ENCODE measurements around the gene MYO5B. TPM values are rescaled to one million over a fixed set of nuclear protein-coding genes. Genes with fewer than 3 reads are reported as not detected.

MYO5B gene
- total RNA-seq, 4 donors from 2014 or later: 2.0 to 13.9 (median 5.3) TPM

DNA sequence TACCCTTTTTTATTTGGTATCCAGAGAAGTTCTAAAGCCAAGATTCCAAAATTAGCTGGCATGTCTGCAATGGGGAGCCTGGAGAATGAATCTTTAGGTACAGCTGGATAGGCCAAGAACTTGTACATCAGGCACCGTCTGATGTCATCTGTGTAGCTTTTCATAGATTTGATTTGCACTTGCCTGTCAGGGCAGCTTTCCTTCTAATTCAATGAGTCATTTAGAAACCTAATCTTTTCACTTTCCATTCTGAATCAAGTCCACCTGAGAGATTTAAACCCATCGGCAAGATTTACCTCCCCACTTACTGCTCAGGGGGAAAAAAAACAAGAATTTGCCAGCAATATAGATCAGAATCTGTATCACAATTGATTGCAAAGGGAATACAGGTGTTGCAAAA lies 320.7 kb downstream of the MYO5B start:
- TF ChIP-seq EP300 (IDR thresholded peaks at IDR 0.05) (no peak), POLR2A (IDR thresholded peaks at IDR 0.05; ENCODE audit: low read depth) (no peak), POLR2AphosphoS5 (IDR thresholded peaks at IDR 0.05) (no peak)
- TF ChIP-seq, protein P1, sequence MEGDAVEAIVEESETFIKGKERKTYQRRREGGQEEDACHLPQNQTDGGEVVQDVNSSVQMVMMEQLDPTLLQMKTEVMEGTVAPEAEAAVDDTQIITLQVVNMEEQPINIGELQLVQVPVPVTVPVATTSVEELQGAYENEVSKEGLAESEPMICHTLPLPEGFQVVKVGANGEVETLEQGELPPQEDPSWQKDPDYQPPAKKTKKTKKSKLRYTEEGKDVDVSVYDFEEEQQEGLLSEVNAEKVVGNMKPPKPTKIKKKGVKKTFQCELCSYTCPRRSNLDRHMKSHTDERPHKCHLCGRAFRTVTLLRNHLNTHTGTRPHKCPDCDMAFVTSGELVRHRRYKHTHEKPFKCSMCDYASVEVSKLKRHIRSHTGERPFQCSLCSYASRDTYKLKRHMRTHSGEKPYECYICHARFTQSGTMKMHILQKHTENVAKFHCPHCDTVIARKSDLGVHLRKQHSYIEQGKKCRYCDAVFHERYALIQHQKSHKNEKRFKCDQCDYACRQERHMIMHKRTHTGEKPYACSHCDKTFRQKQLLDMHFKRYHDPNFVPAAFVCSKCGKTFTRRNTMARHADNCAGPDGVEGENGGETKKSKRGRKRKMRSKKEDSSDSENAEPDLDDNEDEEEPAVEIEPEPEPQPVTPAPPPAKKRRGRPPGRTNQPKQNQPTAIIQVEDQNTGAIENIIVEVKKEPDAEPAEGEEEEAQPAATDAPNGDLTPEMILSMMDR (IDR thresholded peaks at IDR 0.05): no peak
- no peak overlapping the region for H3K27ac ChIP-seq (replicated peaks in 1 of 4)
- no peaks in the 10 kb centered on the region for H3K27me3 ChIP-seq
- H3K4me1 ChIP-seq: no peaks in the 10 kb centered on the region
- H3K4me3 ChIP-seq: no peak overlapping the region
- intact Hi-C loops (cut with DNase I): no loop called here
- H3K9me3 ChIP-seq: no peaks in the 10 kb centered on the region
- DNase-seq (ENCODE audit: extremely low spot score): no peak
- WGBS: 95% methylated on average over 2 of the region's 2 CpGs
- no peaks in the 10 kb centered on the region for H3K36me3 ChIP-seq

DNA sequence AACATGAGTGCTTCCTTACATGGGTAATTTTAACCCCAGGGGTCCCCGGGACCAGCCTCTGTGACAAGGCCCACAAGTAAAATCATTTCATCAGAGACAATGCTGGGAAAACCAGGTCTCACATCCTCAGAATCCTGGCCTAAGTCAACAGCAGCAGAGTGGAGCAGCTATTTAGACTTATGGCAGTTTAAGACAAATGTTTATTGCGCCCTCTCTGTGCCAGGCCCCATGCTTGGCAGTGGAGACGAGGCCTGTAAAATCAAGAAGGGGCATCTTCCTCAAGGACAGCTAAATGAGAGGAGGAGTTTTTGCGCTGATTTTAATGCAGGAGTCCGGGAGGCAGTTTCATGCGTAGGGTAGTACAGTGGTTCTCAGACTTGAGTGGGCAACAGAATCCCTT lies 325.6 kb downstream of the MYO5B start:
- no peak for TF ChIP-seq EP300 (IDR thresholded peaks at IDR 0.05)
- no peak for TF ChIP-seq POLR2AphosphoS5 (IDR thresholded peaks at IDR 0.05)
- TF ChIP-seq POLR2A (IDR thresholded peaks at IDR 0.05; ENCODE audit: low read depth): no peak
- TF ChIP-seq, protein P1 (IDR thresholded peaks at IDR 0.05): no peak
- Histone ChIP-seq H3K27me3 (peaks cover 0 to 10% (median 0%) of the 10 kb centered on the region in 4 donors), H3K4me3 (no peak overlapping the region), H3K27ac (replicated peaks in 1 of 4) (no peak overlapping the region), H3K9me3 (no peaks in the 10 kb centered on the region), H3K36me3 (no peaks in the 10 kb centered on the region), H3K4me1 (no peaks in the 10 kb centered on the region)
- intact Hi-C loops (cut with DNase I): no loop called here
- no peak for DNase-seq (ENCODE audit: extremely low spot score)
- WGBS: 94% methylated on average over 6 of the region's 6 CpGs

DNA sequence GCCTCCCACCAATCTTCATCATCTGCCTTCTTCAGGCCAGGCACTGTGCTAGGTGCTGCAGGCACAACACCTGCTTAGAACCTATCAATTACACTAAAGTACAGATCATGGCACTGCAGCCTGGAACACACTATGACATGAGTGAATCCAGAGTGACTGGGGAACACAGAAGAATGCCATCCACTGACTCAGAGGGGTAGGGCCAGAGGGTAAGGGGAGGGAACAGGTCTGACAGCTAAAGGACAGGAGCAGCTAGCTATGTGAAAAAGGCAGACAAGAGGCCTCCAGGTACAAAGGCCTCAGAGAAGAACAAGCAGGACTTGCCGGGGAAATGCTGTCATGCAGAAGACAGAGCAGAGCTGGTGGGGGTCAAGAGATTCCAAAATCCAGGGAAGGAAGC lies 328.3 kb downstream of the MYO5B start:
- Histone ChIP-seq H3K36me3 (no peaks in the 10 kb centered on the region), H3K4me1 (no peaks in the 10 kb centered on the region), H3K27me3 (peaks cover 0 to 18% (median 0%) of the 10 kb centered on the region in 4 donors), H3K9me3 (no peaks in the 10 kb centered on the region), H3K27ac (replicated peaks in 1 of 4) (no peak overlapping the region), H3K4me3 (no peak overlapping the region)
- TF ChIP-seq, protein P1 (IDR thresholded peaks at IDR 0.05): no peak
- TF ChIP-seq POLR2AphosphoS5 (IDR thresholded peaks at IDR 0.05) (no peak), EP300 (IDR thresholded peaks at IDR 0.05) (no peak), POLR2A (IDR thresholded peaks at IDR 0.05; ENCODE audit: low read depth) (no peak)
- intact Hi-C loops (cut with DNase I): no loop called here
- WGBS: 89% methylated on average over 1 of the region's 1 CpG
- no peak for DNase-seq (ENCODE audit: extremely low spot score)

DNA sequence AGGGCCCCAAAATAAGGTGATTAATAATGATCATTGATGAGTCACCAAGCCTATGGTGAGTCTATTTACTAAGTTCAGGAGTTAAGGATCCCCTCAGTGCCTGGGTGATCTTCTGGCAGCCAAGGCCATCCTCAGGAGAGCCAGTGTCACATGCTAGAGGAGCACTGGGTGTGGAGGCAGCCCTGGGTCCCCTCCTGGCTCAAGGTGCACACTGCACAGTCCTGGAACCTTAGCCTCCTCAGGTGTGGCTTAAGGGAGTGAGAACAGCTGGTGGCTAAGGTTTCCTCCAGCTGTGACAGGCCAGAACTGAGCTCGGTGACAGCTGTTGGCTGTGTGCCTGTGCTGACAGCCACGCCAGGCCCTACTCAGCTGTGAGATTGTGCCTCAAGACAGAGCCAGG lies 329.5 kb downstream of the MYO5B start:
- H3K27me3 ChIP-seq: peaks cover 0 to 18% (median 0%) of the 10 kb centered on the region in 4 donors
- intact Hi-C loops (cut with DNase I): no loop called here
- H3K36me3 ChIP-seq: no peaks in the 10 kb centered on the region
- no peaks in the 10 kb centered on the region for H3K4me1 ChIP-seq
- WGBS: 40% methylated on average over 2 of the region's 2 CpGs
- no peak for DNase-seq (ENCODE audit: extremely low spot score)
- H3K9me3 ChIP-seq: no peaks in the 10 kb centered on the region
- H3K27ac ChIP-seq (replicated peaks in 1 of 4): no peak overlapping the region
- TF ChIP-seq POLR2A (IDR thresholded peaks at IDR 0.05; ENCODE audit: low read depth) (no peak), POLR2AphosphoS5 (IDR thresholded peaks at IDR 0.05) (no peak), EP300 (IDR thresholded peaks at IDR 0.05) (no peak)
- TF ChIP-seq, protein P1 (IDR thresholded peaks at IDR 0.05): no peak
- H3K4me3 ChIP-seq: no peak overlapping the region

All from esophagus muscularis mucosa (tissue), 4 donors.